ENCODE measurements around the gene MRGPRF. TPM values are rescaled to one million over a fixed set of nuclear protein-coding genes. Genes with fewer than 3 reads are reported as not detected.

The MRGPRF gene
- total and polyA plus RNA-seq, 2 donors (not counting 1 experiment from before 2014, with no cell fraction given), result not detected

- H3K79me2 ChIP-seq (ENCODE audit: control insufficient read depth, insufficient read depth, low read length), result no peaks in the 10 kb centered on the region
- no peak overlapping the region for H3K4me2 ChIP-seq (replicated peaks; ENCODE audit: low read depth, low read length, poor library complexity, severe bottlenecking)
- POLR2A ChIA-PET, result no interaction called here
- intact Hi-C loops (cut with micrococcal nuclease), result no loop called here
- H3K4me1 ChIP-seq (ENCODE audit: control insufficient read depth in 2 of 2, insufficient read depth in 2 of 2, low read length in 2 of 2), result peaks cover 2 to 16% of the 10 kb centered on the region in 2 donors
- peaks cover 0 to 20% (median 0%) of the 10 kb centered on the region in 3 donors for H3K9me3 ChIP-seq (ENCODE audit: control extremely low read depth in 1 of 3, control insufficient read depth in 2 of 3, insufficient read depth in 1 of 3, low read length in 2 of 3)
- Mint-ChIP-seq H3K4me3 (no peak overlapping the region), H3K27ac (no peak overlapping the region), H3K27me3 (peaks cover 3% of the 10 kb centered on the region), H3K4me1 (peaks cover 13% of the 10 kb centered on the region), H3K9me3 (ENCODE audit: insufficient read depth) (no peaks in the 10 kb centered on the region)
- H4K20me1 ChIP-seq (ENCODE audit: control insufficient read depth, insufficient read depth, low read length, poor library complexity, severe bottlenecking), result no peaks in the 10 kb centered on the region
- no peak overlapping the region for H3K9ac ChIP-seq (ENCODE audit: low read length)
- peaks cover 0 to 8% (median 0%) of the 10 kb centered on the region in 4 experiments for H3K27me3 ChIP-seq (replicated peaks in 1 of 4; ENCODE audit: control extremely low read depth in 1 of 4, control insufficient read depth in 3 of 4, insufficient read depth in 4 of 4, low read length in 3 of 4)
- WGBS (ENCODE audit: insufficient coverage), result 88% methylated on average over 25 of the region's 25 CpGs
- no peak for DNase-seq
- H2AFZ ChIP-seq (ENCODE audit: insufficient read depth, low read depth, low read length, poor library complexity, severe bottlenecking), result no peak overlapping the region
- H3K36me3 ChIP-seq (replicated peaks in 1 of 2; ENCODE audit: control extremely low read depth in 1 of 2, control insufficient read depth in 1 of 2, extremely low read depth in 1 of 2, insufficient read depth in 2 of 2, low read length in 1 of 2), result no peaks in the 10 kb centered on the region
- CTCF ChIA-PET, result no interaction called here
- no peak for ATAC-seq (ENCODE audit: low read depth)
- H3K4me3 ChIP-seq (ENCODE audit: control extremely low read depth in 1 of 5, extremely low read depth in 1 of 5, insufficient read depth in 1 of 5, low read depth in 2 of 5, low read length in 4 of 5), result no peak overlapping the region
- H3K27ac ChIP-seq (ENCODE audit: low read length in 2 of 2), result no peak overlapping the region
- TF ChIP-seq EZH2 (IDR thresholded peaks at IDR 0.05; ENCODE audit: borderline replicate concordance, insufficient read depth, low read depth, low read length, poor library complexity, severe bottlenecking) (no peak), CTCF (IDR thresholded peaks at IDR 0.05) (no peak)
These were observed 52.6 kb downstream of the MRGPRF start for GRCh38 chr11:68960294-68961071.

Data from B cell (primary cell).